Measurements from ENCODE around the gene NUDT3.

GRCh38 chr6:34374069-34374468 is 18.4 kb downstream of the NUDT3 start:
- TF ChIP-seq CTCF (conservative IDR thresholded peaks at IDR 0.05; ENCODE audit: low read depth in 2 of 2) (no peak), POLR2AphosphoS5 (IDR thresholded peaks at IDR 0.05; ENCODE audit: low read depth) (no peak), EZH2phosphoT487 (IDR thresholded peaks at IDR 0.05; ENCODE audit: unreplicated experiment) (no peak), CREB1 (CRISPR knock-in tag; IDR thresholded peaks at IDR 0.05; ENCODE audit: low read depth) (no peak), EZH2 (IDR thresholded peaks at IDR 0.05; ENCODE audit: low read depth, unreplicated experiment) (no peak), JUNB (IDR thresholded peaks at IDR 0.05; ENCODE audit: unreplicated experiment) (no peak), REST (IDR thresholded peaks at IDR 0.05; ENCODE audit: unreplicated experiment) (no peak), NANOG (IDR thresholded peaks at IDR 0.05; ENCODE audit: borderline replicate concordance) (no peak), ETS1 (IDR thresholded peaks at IDR 0.05) (no peak), ZNF331 (CRISPR knock-in tag; IDR thresholded peaks at IDR 0.05; ENCODE audit: low read depth) (no peak), STAT1 (IDR thresholded peaks at IDR 0.05; ENCODE audit: unreplicated experiment) (no peak)
